Stimulated activated CD4-positive, alpha-beta T cell treated with anti-CD3 and anti-CD28 coated beads, Interleukin-12 subunit alpha, Interleukin-12 subunit beta, amount 100 ng/mL, for 24 hours (primary cell): Measurements from ENCODE around the gene PAXIP1.
A peak's percentile ranks its signal among the peaks of the same experiment; 100 is the strongest.
"Not testable (repeated sequence)": the region's sequence is repeated elsewhere in the genome, so short reads cannot be mapped to it uniquely, and the experiment has no call there.

Experiments
- DNase-seq, 2 experiments: peaks; one replicate each; pipeline ENCODE4 v3.0.0-alpha.2; 2020; ENCODE audit warnings: low read depth in 2 of 2

Gene PAXIP1

DNA sequence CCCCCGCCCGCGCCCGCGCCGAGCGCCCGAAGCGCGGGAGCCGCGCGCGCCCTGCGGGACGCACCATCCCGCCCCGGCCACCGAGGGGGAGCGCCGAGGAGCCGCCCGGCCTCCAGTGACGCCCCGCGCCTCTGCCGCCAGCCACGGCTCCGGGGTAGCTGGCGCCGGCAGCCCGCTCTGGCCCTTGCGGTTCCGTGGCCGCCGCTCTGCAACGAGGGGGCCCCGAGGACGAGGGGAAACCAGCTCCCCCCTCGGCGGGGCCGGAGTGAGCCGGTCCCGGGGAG lies at the start of gene PAXIP1:
TSS of gene PAXIP1 (minus strand) at position 33 of the 284 bp plus-strand sequence. CDS start 195 bp downstream, outside the sequence.
- peak in 1 of 2 experiments; percentile 48 for DNase-seq

DNA sequence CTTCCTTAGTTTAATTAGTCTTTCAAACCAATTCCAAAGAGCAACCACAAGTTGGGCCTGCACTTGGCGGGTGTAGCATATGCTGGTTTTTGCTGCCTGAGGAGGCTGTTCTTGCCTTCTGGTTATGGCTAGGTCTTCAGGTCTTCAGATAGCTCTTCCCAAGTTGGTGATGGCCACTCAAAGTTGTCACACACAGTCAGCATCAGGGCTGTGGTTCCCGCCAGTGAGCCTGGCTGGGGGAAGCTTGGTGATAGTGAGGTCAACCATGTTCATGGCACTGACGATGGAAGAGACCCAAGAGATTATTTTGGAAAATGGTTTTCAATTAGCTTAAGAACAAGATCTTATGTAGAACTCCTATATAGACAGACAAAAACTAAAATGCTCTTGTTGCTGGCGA lies 48.4 kb upstream of the PAXIP1 start:
- no peak for DNase-seq

- no peak for DNase-seq
Measured at GRCh38 chr7:155048006-155048405, 45.1 kb upstream of the PAXIP1 start.

GRCh38 chr7:155043756-155044155 lies 40.8 kb upstream of the PAXIP1 start:
- no peak for DNase-seq

GRCh38 chr7:155038335-155038734 lies 35.4 kb upstream of the PAXIP1 start:
- DNase-seq, result no peak

- not testable (repeated sequence) for DNase-seq
Measured at GRCh38 chr7:155034495-155034894, 31.6 kb upstream of the PAXIP1 start.

GRCh38 chr7:155032978-155033377 lies 30.1 kb upstream of the PAXIP1 start:
- no peak for DNase-seq

DNA sequence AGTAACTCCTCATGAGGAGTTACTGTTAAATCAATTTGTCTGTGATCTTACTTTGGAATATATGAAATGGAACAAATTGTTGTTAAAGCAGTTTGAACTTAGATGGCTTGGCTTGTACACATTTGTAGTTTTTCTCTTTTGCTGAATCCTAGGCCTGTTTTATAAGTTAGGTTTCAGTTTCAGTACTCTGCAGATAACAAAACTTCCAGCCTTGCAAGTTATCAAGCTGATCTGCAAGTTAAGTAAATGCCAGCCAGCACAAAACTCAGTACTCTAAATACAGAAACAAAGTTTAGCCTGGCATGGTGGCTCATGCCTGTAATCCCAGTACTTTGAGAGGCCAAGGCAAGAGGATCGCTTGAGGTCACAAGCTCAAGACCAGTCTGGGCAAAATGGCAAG lies 25.0 kb upstream of the PAXIP1 start:
- DNase-seq, result no peak

- no peak for DNase-seq
Measured at GRCh38 chr7:155021699-155022145, 18.8 kb upstream of the PAXIP1 start.

DNA sequence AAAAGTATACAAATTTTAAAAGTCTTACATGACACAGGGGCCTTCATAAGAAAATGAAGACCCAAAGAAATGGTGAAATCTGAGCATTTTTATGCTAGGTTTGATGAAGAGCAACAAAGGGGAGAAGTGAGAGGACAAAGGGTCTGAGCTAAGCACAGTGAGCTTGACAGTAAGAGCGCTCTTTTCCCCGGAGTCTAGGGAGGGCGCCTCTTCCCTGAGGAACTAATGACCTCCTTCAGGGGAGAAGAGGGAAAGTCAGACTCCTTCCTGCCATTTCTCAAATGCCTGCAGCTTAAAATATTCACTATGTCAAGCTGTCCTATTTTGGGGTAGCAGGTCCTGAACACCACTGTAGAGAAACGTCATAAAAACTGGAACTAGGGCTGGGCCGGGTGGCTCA lies 18.1 kb upstream of the PAXIP1 start:
- DNase-seq, result no peak

- DNase-seq, result no peak
Measured at GRCh38 chr7:155017834-155018233, 14.9 kb upstream of the PAXIP1 start.

- no peak for DNase-seq
Measured at GRCh38 chr7:155011086-155011485, 8.2 kb upstream of the PAXIP1 start.

GRCh38 chr7:155009570-155010157 lies 6.7 kb upstream of the PAXIP1 start:
- DNase-seq, result peak in 1 of 2 experiments; percentile 20

DNA sequence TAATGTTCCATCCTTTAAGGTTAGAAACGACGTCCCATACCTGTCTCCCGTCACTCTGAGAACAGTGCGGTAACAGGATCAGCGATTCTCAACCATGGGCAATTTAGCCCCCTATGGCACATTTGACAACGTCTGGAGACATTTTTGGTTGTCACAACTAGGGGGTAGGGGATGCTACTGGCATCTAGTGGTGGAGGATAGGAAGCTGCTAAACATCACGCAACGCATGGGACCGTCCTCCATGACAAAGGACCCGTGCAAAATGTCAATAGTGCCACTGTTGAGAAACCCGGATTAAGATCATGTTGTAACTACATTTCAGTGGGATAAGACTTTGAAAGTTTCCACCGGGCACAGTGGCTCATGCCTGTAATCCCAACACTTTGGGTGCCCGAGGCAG lies 5.0 kb upstream of the PAXIP1 start:
- no peak for DNase-seq

- peak; percentile 66 to 67 for DNase-seq
Measured at GRCh38 chr7:155003376-155004214, 671 bp upstream of the PAXIP1 start.

DNA sequence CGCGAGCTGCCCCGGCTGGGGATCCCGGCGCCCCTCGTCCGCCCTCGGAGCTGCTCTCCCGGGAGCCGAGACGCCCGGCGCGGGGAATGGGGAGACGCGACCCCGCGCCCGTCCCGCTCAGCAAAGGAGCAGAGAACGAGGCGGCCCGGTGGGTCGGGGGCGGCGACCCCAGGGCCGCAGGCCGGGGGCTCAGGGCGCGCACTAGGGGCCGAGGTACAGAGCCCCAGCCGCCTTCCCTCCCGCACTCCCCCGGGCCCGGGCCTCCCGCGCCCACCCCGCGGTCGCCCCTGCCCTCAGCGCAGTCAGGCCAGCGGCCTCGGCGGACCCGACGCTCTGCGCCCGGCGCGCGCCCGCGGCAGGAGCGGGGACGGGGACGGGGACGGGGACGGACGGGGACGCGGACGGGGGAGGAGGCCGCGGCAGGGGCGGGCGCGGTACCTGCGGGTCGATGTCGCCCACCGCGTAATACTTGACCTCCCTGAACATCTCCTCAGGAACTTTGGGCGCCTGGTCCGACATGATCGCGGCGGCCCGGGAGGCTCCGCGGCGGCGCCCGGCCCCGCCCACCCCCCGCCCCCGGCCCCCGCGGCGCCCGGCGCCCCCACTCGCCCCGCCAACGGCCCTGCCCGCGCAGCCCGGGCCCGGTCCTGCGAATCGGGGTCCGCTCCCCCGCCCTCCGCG lies 373 bp downstream of the PAXIP1 start:
- peak; percentile 9 to 11 for DNase-seq

DNA sequence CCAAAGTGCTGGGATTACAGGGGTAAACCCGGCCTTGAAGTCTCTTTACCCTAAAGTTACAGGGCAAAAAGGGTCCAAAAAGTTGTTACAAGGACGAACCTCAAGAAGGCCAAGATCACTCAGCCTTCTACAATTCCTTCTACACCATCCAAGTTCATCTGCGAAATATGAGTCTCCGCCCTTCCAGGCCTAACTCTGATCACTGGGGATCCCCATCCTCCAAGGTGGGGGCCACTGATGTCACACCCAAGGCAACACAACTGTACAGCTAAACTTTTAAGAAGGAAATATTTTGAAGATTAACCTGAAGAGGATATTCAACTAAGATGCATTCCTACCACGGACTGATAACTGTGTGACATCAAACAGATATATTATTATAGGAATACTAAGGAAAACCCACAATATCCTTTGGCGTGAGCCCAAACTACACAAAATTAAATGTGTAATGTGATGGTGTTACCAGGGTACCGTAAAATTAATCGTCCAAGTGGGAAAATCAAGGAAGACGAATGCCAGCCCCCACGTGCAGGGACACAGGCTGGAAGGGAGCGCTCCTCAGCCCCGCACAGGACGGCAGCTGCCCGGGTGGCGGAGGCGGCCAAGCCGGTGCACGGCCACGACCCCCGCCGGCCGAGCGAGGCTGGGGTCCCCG lies 1.0 kb downstream of the PAXIP1 start:
- DNase-seq, result peak in 1 of 2 experiments; percentile 13

GRCh38 chr7:155000795-155001194 lies 2.1 kb downstream of the PAXIP1 start:
- no peak for DNase-seq

GRCh38 chr7:154998481-154998880 lies 4.4 kb downstream of the PAXIP1 start:
- DNase-seq, result no peak

DNA sequence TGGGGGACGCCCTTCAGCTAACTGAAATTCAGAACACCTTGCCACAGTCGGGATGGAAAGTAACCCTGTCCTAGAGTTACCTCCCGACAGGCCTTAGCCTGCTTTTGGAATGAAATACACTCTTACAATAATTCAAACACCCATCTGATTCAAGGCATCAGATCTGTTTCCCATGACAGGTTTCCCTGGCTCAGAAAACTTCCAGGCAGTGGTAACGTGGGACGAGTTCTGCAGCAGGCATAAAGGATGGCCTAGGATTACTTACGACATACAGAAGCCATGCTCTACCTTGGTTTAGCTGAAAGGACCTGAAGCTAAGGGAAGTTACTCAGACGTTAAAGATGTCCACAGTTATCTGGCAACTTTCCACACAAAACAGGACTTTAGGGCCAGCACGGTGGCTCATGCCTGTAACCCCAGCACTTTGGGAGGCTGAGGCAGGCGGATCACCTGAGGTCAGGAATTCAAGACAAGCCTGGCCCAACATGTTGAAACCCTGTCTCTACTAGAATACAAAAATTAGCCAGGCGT lies 5.0 kb downstream of the PAXIP1 start:
- no peak for DNase-seq

DNA sequence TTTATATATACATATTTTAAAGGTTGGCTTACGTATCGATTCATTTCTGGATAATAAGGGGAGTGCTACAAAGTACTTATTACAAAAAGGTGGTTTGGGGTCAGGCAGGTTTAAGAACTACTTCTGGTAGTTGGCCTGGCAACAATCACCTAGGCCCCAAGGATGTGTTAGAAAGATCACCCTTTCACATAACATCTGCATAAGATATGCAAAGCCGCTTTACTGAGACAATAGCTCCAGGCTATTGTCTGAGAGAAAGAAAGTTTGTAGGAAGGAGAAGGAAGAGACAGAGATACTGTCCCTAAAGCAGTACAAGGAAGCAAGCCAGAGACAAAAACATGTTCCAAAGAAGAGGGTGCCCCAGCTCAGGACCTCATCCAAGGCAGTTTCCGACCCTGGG lies 6.2 kb downstream of the PAXIP1 start:
- DNase-seq, result no peak

GRCh38 chr7:154996101-154996500 lies 6.8 kb downstream of the PAXIP1 start:
- no peak for DNase-seq
